Measurements from ENCODE around the gene EDAR. TPM values are rescaled to one million over a fixed set of nuclear protein-coding genes. Genes with fewer than 3 reads are reported as not detected.

The EDAR gene
- polyA plus RNA-seq, 3 donors, result not detected

- DNase-seq, result no peak
- H4K20me1 ChIP-seq (ENCODE audit: insufficient read depth, low read length), result no peaks in the 10 kb centered on the region
- Mint-ChIP-seq H3K9me3 (peaks cover 0 to 2% (median 0%) of the 10 kb centered on the region in 7 donors), H3K27me3 (ENCODE audit: low read depth in 3 of 3) (peaks cover 0 to 3% (median 0%) of the 10 kb centered on the region in 3 donors), H3K4me1 (no peaks in the 10 kb centered on the region), H3K27ac (no peak overlapping the region), H3K4me3 (no peak overlapping the region), H3K36me3 (no peaks in the 10 kb centered on the region)
- no peak overlapping the region for H3K4me3 ChIP-seq (replicated peaks in 1 of 3; ENCODE audit: low read depth in 2 of 3, low read length in 3 of 3)
- H3K4me2 ChIP-seq (replicated peaks; ENCODE audit: extremely low read depth, low read length, poor library complexity, severe bottlenecking), result no peak overlapping the region
- no peak for TF ChIP-seq CTCF (IDR thresholded peaks at IDR 0.05)
- no peak overlapping the region for H3K9ac ChIP-seq (ENCODE audit: insufficient read depth, low read length, poor library complexity, severe bottlenecking)
- H3K27ac ChIP-seq (ENCODE audit: low read depth in 1 of 2, low read length in 2 of 2), result no peak overlapping the region
- 93% methylated on average over 6 of the region's 8 CpGs for WGBS (ENCODE audit: insufficient coverage)
- H3K36me3 ChIP-seq (replicated peaks in 1 of 2; ENCODE audit: control insufficient read depth in 1 of 2, insufficient read depth in 2 of 2, low read length in 2 of 2), result no peaks in the 10 kb centered on the region
- intact Hi-C loops (cut with micrococcal nuclease), result loop anchor here in 1 of 2 donors (10.0 kb wide), 1 partner anchor 579 kb away; no protein-coding TSS in a partner anchor
- no peaks in the 10 kb centered on the region for H3K9me3 ChIP-seq (replicated peaks in 1 of 2; ENCODE audit: control insufficient read depth in 1 of 2, insufficient read depth in 1 of 2, low read length in 2 of 2)
- no peaks in the 10 kb centered on the region for H3K79me2 ChIP-seq (ENCODE audit: insufficient read depth, low read length)
- H3K4me1 ChIP-seq (ENCODE audit: control insufficient read depth in 1 of 2, insufficient read depth in 2 of 2, low read length in 2 of 2), result no peaks in the 10 kb centered on the region
- H3K27me3 ChIP-seq (ENCODE audit: control insufficient read depth in 2 of 2, insufficient read depth in 2 of 2, low read length in 2 of 2), result no peaks in the 10 kb centered on the region
- H2AFZ ChIP-seq (ENCODE audit: insufficient read depth, low read depth, low read length, poor library complexity, severe bottlenecking), result no peak overlapping the region
These were observed 63.3 kb downstream of the EDAR start for GRCh38 chr2:108925735-108926134.

GRCh38 chr2:108925286-108925685 is 63.7 kb downstream of the EDAR start:
- Histone ChIP-seq H3K36me3 (replicated peaks in 1 of 2; ENCODE audit: control insufficient read depth in 1 of 2, insufficient read depth in 2 of 2, low read length in 2 of 2) (no peaks in the 10 kb centered on the region), H3K27ac (ENCODE audit: low read depth in 1 of 2, low read length in 2 of 2) (no peak overlapping the region), H3K4me3 (replicated peaks in 1 of 3; ENCODE audit: low read depth in 2 of 3, low read length in 3 of 3) (no peak overlapping the region), H3K9ac (ENCODE audit: insufficient read depth, low read length, poor library complexity, severe bottlenecking) (no peak overlapping the region), H3K79me2 (ENCODE audit: insufficient read depth, low read length) (no peaks in the 10 kb centered on the region), H3K4me1 (ENCODE audit: control insufficient read depth in 1 of 2, insufficient read depth in 2 of 2, low read length in 2 of 2) (no peaks in the 10 kb centered on the region), H3K9me3 (replicated peaks in 1 of 2; ENCODE audit: control insufficient read depth in 1 of 2, insufficient read depth in 1 of 2, low read length in 2 of 2) (no peaks in the 10 kb centered on the region), H3K27me3 (ENCODE audit: control insufficient read depth in 2 of 2, insufficient read depth in 2 of 2, low read length in 2 of 2) (no peaks in the 10 kb centered on the region), H3K4me2 (replicated peaks; ENCODE audit: extremely low read depth, low read length, poor library complexity, severe bottlenecking) (no peak overlapping the region), H2AFZ (ENCODE audit: insufficient read depth, low read depth, low read length, poor library complexity, severe bottlenecking) (no peak overlapping the region), H4K20me1 (ENCODE audit: insufficient read depth, low read length) (no peaks in the 10 kb centered on the region)
- 94% methylated on average over 5 of the region's 6 CpGs for WGBS (ENCODE audit: insufficient coverage)
- peaks cover 0 to 3% (median 0%) of the 10 kb centered on the region in 3 donors for H3K27me3 Mint-ChIP-seq (ENCODE audit: low read depth in 3 of 3)
- peaks cover 0 to 2% (median 0%) of the 10 kb centered on the region in 7 donors for H3K9me3 Mint-ChIP-seq
- intact Hi-C loops (cut with micrococcal nuclease), result loop anchor here in 1 of 2 donors (10.0 kb wide), 1 partner anchor 580 kb away; no protein-coding TSS in a partner anchor
- H3K36me3 Mint-ChIP-seq, result no peaks in the 10 kb centered on the region
- no peak for TF ChIP-seq CTCF (IDR thresholded peaks at IDR 0.05)
- H3K4me1 Mint-ChIP-seq, result no peaks in the 10 kb centered on the region
- no peak for DNase-seq
- no peak overlapping the region for H3K27ac Mint-ChIP-seq
- no peak overlapping the region for H3K4me3 Mint-ChIP-seq
